Measurements from ENCODE around the gene OR6K2.

The OR6K2 gene

DNA sequence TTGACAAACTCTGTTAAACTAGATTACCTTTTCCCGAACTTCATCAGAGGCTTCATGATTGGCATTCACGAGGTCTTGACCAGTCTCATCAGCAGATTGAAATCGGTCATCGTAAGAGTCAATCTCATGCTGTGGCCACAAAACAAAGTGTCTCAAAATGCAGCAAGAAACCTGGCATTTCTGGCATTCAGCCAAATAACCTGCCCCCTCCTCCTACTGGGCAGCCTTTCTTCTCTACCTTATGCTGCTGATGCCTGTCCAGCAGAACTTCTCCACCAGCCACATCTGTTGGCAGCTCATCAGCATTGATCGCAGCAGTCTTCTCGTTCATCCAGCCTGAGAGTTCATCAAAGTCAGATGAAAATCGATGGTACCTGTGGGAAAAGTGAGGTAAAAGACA, 26.1 kb downstream of the OR6K2 start:
- in situ Hi-C loops (cut with MboI; ENCODE audit: low pct_unique_long_range_greater_than_20kb, low sequenced_read_pairs, unreplicated experiment), result no loop called here
- TF ChIP-seq, protein P1, sequence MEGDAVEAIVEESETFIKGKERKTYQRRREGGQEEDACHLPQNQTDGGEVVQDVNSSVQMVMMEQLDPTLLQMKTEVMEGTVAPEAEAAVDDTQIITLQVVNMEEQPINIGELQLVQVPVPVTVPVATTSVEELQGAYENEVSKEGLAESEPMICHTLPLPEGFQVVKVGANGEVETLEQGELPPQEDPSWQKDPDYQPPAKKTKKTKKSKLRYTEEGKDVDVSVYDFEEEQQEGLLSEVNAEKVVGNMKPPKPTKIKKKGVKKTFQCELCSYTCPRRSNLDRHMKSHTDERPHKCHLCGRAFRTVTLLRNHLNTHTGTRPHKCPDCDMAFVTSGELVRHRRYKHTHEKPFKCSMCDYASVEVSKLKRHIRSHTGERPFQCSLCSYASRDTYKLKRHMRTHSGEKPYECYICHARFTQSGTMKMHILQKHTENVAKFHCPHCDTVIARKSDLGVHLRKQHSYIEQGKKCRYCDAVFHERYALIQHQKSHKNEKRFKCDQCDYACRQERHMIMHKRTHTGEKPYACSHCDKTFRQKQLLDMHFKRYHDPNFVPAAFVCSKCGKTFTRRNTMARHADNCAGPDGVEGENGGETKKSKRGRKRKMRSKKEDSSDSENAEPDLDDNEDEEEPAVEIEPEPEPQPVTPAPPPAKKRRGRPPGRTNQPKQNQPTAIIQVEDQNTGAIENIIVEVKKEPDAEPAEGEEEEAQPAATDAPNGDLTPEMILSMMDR (IDR thresholded peaks at IDR 0.05; ENCODE audit: extremely low read depth, insufficient read depth, missing control alignments), result no peak
- DNase-seq (ENCODE audit: low spot score), result no peak

DNA sequence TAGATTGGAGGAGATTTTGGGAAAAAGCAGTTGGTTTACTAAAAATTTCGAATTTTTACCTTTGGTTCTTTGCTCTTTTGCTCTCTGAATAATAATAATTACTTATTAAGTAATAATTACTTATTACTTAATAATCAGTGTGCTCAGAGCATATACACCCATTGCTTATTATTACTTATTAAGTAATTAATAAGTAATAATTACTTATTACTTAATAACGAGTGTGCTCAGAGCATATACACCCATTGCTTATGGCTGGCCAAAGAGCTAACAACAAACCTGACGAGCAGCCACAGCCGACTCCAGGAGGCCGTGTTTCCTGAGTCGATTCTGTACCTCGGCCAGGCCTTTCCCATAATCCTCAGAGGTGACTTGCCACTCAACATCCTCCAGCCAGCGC, 34.4 kb downstream of the OR6K2 start:
- in situ Hi-C loops (cut with MboI; ENCODE audit: low pct_unique_long_range_greater_than_20kb, low sequenced_read_pairs, unreplicated experiment), result no loop called here
- TF ChIP-seq, protein P1 (IDR thresholded peaks at IDR 0.05; ENCODE audit: extremely low read depth, insufficient read depth, missing control alignments), result no peak
- no peak for DNase-seq (ENCODE audit: low spot score)

DNA sequence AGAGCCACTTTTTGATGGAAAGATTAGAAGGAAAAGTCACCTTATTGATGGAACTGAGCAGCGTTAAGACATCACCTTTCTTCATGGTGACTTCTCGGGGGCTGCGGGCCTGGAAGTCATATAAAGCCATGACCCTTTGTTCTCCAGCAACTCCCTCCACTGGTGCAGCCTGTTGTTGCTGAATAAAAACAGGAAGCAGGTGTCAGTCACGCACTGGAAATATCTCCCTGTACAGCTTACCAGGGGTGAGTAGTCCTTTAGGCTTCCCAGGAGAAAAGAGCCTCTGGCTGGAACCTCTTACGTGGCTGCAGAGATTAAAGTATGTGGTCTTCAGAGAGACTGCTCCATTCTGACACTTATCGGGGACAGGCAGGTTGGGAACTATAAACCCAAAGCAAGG, 45.9 kb downstream of the OR6K2 start:
- TF ChIP-seq, protein P1 (IDR thresholded peaks at IDR 0.05; ENCODE audit: extremely low read depth, insufficient read depth, missing control alignments), result no peak
- in situ Hi-C loops (cut with MboI; ENCODE audit: low pct_unique_long_range_greater_than_20kb, low sequenced_read_pairs, unreplicated experiment), result no loop called here
- no peak for DNase-seq (ENCODE audit: low spot score)

DNA sequence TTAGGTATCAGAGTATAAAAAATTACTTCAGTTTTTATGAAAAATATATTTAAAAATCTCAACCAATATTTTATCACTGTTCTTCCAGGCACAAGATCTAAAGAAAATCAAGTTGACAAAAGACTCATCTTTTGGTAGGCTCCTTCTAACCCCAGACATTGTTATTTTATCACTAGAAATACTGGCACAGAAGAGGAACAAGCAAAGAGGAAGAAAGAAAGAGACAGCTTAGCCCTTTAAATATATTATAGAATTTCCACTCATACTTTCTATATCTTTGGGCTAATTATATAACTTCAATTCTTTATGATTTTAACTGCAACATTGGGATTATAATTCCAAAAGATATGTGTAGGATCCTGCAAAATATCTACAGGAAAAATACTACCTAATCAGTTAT, 46.4 kb downstream of the OR6K2 start:
- in situ Hi-C loops (cut with MboI; ENCODE audit: low pct_unique_long_range_greater_than_20kb, low sequenced_read_pairs, unreplicated experiment), result no loop called here
- no peak for DNase-seq (ENCODE audit: low spot score)
- TF ChIP-seq, protein P1 (IDR thresholded peaks at IDR 0.05; ENCODE audit: extremely low read depth, insufficient read depth, missing control alignments), result no peak

DNA sequence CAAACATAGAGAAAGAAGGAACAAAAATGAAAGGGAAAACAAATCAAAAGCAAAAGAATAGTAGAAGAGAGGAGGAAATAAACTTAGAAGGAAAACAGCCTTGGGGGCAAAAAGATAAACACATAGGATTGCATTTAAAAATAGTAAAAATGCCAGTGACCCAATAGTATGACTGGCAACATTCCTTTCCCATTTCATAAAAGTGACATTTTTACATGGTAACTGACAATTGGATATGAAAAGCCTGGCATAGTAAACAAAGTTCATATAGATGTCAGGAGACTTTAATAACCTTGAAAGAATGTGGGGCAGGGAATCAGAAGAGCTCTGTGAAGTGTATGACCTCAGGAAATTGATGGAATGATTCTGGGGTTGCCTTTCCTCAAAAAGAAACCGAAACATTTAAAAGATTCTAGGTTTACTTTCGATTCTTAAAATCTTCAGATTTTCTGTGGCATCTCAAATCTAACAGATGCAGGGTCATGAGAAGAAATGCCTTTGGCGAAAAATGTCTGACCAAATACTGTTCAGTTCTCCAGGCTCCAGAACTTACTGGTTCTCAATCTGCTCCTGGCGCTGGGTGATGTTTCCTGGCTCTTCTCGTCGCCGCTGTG, 47.6 kb downstream of the OR6K2 start:
- no peak for DNase-seq (ENCODE audit: low spot score)
- in situ Hi-C loops (cut with MboI; ENCODE audit: low pct_unique_long_range_greater_than_20kb, low sequenced_read_pairs, unreplicated experiment), result no loop called here
- TF ChIP-seq, protein P1 (IDR thresholded peaks at IDR 0.05; ENCODE audit: extremely low read depth, insufficient read depth, missing control alignments), result no peak
